ENCODE measurements around the gene FGF2.
A peak's percentile ranks its signal among the peaks of the same experiment; 100 is the strongest.

Gene FGF2

GRCh38 chr4:122826553-122827257, at the start of gene FGF2:
Gene FGF2 (plus strand): TSS chr4:122826831. CDS start chr4:122827175, 344 bp downstream.
- no peak for TF ChIP-seq CTCF (conservative IDR thresholded peaks at IDR 0.05; ENCODE audit: low read depth, low read length)
- no peaks in the 10 kb centered on the region for H3K27me3 ChIP-seq (ENCODE audit: insufficient read depth, low read depth)
- H3K79me2 ChIP-seq (ENCODE audit: insufficient read depth, low read depth), result peaks cover 26% of the 10 kb centered on the region; the same call in 1 of the 2 replicates
- H3K9ac ChIP-seq, result peak within 1 kb of the TSS; percentile 87
- H2AFZ ChIP-seq (ENCODE audit: low read depth), result peak within 1 kb of the TSS; percentile 38
- H3K4me2 ChIP-seq, result peak within 1 kb of the TSS; percentile 65
- peak within 1 kb of the TSS; percentile 94 for H3K27ac ChIP-seq
- H3K4me1 ChIP-seq (ENCODE audit: low read depth, poor library complexity, severe bottlenecking), result peaks cover 26% of the 10 kb centered on the region
- H3K4me3 ChIP-seq (IDR thresholded peaks at IDR 0.05; ENCODE audit: insufficient read depth, low read depth, low read length), result peak within 1 kb of the TSS; percentile 64
- H4K20me1 ChIP-seq (ENCODE audit: insufficient read depth), result no peaks in the 10 kb centered on the region
- no peaks in the 10 kb centered on the region for H3K36me3 ChIP-seq (ENCODE audit: insufficient read depth)

GRCh38 chr4:122776916-122777315, 49.7 kb upstream of the FGF2 start:
- TF ChIP-seq CTCF (conservative IDR thresholded peaks at IDR 0.05; ENCODE audit: low read depth, low read length), result no peak
- no peaks in the 10 kb centered on the region for H4K20me1 ChIP-seq (ENCODE audit: insufficient read depth)
- no peaks in the 10 kb centered on the region for H3K4me1 ChIP-seq (ENCODE audit: low read depth, poor library complexity, severe bottlenecking)
- H3K36me3 ChIP-seq (ENCODE audit: insufficient read depth), result no peaks in the 10 kb centered on the region
- H3K4me3 ChIP-seq (IDR thresholded peaks at IDR 0.05; ENCODE audit: insufficient read depth, low read depth, low read length), result no peak overlapping the region
- H3K79me2 ChIP-seq (ENCODE audit: insufficient read depth, low read depth), result no peaks in the 10 kb centered on the region
- H3K4me2 ChIP-seq, result no peak overlapping the region
- no peak overlapping the region for H2AFZ ChIP-seq (ENCODE audit: low read depth)
- H3K9ac ChIP-seq, result no peak overlapping the region
- no peak overlapping the region for H3K27ac ChIP-seq
- no peaks in the 10 kb centered on the region for H3K27me3 ChIP-seq (ENCODE audit: insufficient read depth, low read depth)

GRCh38 chr4:122777846-122778673, 48.6 kb upstream of the FGF2 start:
- H3K9ac ChIP-seq, result no peak overlapping the region
- H3K27ac ChIP-seq, result no peak overlapping the region
- no peaks in the 10 kb centered on the region for H3K36me3 ChIP-seq (ENCODE audit: insufficient read depth)
- H3K4me1 ChIP-seq (ENCODE audit: low read depth, poor library complexity, severe bottlenecking), result no peaks in the 10 kb centered on the region
- no peak for TF ChIP-seq CTCF (conservative IDR thresholded peaks at IDR 0.05; ENCODE audit: low read depth, low read length)
- H3K4me2 ChIP-seq, result no peak overlapping the region
- H4K20me1 ChIP-seq (ENCODE audit: insufficient read depth), result no peaks in the 10 kb centered on the region
- no peaks in the 10 kb centered on the region for H3K79me2 ChIP-seq (ENCODE audit: insufficient read depth, low read depth)
- no peaks in the 10 kb centered on the region for H3K27me3 ChIP-seq (ENCODE audit: insufficient read depth, low read depth)
- no peak overlapping the region for H3K4me3 ChIP-seq (IDR thresholded peaks at IDR 0.05; ENCODE audit: insufficient read depth, low read depth, low read length)
- H2AFZ ChIP-seq (ENCODE audit: low read depth), result no peak overlapping the region

GRCh38 chr4:122781486-122781885, 45.1 kb upstream of the FGF2 start:
- Histone ChIP-seq H3K4me1 (ENCODE audit: low read depth, poor library complexity, severe bottlenecking) (peaks cover 7% of the 10 kb centered on the region), H3K36me3 (ENCODE audit: insufficient read depth) (no peaks in the 10 kb centered on the region), H2AFZ (ENCODE audit: low read depth) (no peak overlapping the region), H3K27ac (no peak overlapping the region), H3K27me3 (ENCODE audit: insufficient read depth, low read depth) (no peaks in the 10 kb centered on the region), H3K9ac (no peak overlapping the region), H3K4me2 (no peak overlapping the region), H3K79me2 (ENCODE audit: insufficient read depth, low read depth) (no peaks in the 10 kb centered on the region), H4K20me1 (ENCODE audit: insufficient read depth) (no peaks in the 10 kb centered on the region), H3K4me3 (IDR thresholded peaks at IDR 0.05; ENCODE audit: insufficient read depth, low read depth, low read length) (no peak overlapping the region)
- TF ChIP-seq CTCF (conservative IDR thresholded peaks at IDR 0.05; ENCODE audit: low read depth, low read length), result no peak
